Thymus (tissue), 2 donors: ENCODE results near the gene SLC16A3. TPM values are rescaled to one million over a fixed set of nuclear protein-coding genes. Genes with fewer than 3 reads are reported as not detected.

Experiments used
- polyA plus RNA-seq: library from polyadenylated mRNA; stranded (reverse); fragments of 200-250 nt; gene quantifications from one replicate; pipeline ENCODE4 v1.2.3, GENCODE V29; 2013
- total RNA-seq: library from RNA; stranded (reverse); fragments of 120-200 nt; gene quantifications from one replicate; pipeline ENCODE4 v1.2.4, GENCODE V29; 2013
- donor health status: healthy.

SLC16A3 gene
- total and polyA plus RNA-seq, 2 donors = 17.3 to 30.2 TPM

Other genes starting within 250 kb of the SLC16A3 start
- gene CENPX, start 206.2 kb upstream of the SLC16A3 start, total RNA-seq = 44.5 TPM
- gene CENPX, start 206.2 kb upstream of the SLC16A3 start, polyA plus RNA-seq = 79.7 TPM
- gene LRRC45, start 205.7 kb upstream of the SLC16A3 start, total RNA-seq = 15.2 TPM
- gene LRRC45, start 205.7 kb upstream of the SLC16A3 start, polyA plus RNA-seq = 20.7 TPM
- gene RAC3, start 197.4 kb upstream of the SLC16A3 start, total RNA-seq = 4.7 TPM
- gene RAC3, start 197.4 kb upstream of the SLC16A3 start, polyA plus RNA-seq = 6.9 TPM
- gene DCXR, start 191.3 kb upstream of the SLC16A3 start, total RNA-seq = 71.2 TPM
- 101 TPM for gene DCXR, start 191.3 kb upstream of the SLC16A3 start, polyA plus RNA-seq
- gene RFNG, start 177.2 kb upstream of the SLC16A3 start, total RNA-seq = 8.1 TPM
- gene RFNG, start 177.2 kb upstream of the SLC16A3 start, polyA plus RNA-seq = 45.4 TPM
- 75.8 TPM for gene GPS1, start 177.1 kb upstream of the SLC16A3 start, total RNA-seq
- 98.3 TPM for gene GPS1, start 177.1 kb upstream of the SLC16A3 start, polyA plus RNA-seq
- 57.9 TPM for gene DUS1L, start 163.2 kb upstream of the SLC16A3 start, total RNA-seq
- 147 TPM for gene DUS1L, start 163.2 kb upstream of the SLC16A3 start, polyA plus RNA-seq
- 12.3 TPM for gene FASN, start 130.8 kb upstream of the SLC16A3 start, total RNA-seq
- gene FASN, start 130.8 kb upstream of the SLC16A3 start, polyA plus RNA-seq = 19.0 TPM
- gene CCDC57, start 16.2 kb upstream of the SLC16A3 start, total RNA-seq = 39.3 TPM
- 122 TPM for gene CCDC57, start 16.2 kb upstream of the SLC16A3 start, polyA plus RNA-seq
- gene CSNK1D, start 44.7 kb downstream of the SLC16A3 start, total RNA-seq = 16.2 TPM
- 113 TPM for gene CSNK1D, start 44.7 kb downstream of the SLC16A3 start, polyA plus RNA-seq
- gene CD7, start 88.6 kb downstream of the SLC16A3 start, total RNA-seq = 67.9 TPM
- 153 TPM for gene CD7, start 88.6 kb downstream of the SLC16A3 start, polyA plus RNA-seq
- 7.5 TPM for gene SECTM1, start 104.7 kb downstream of the SLC16A3 start, total RNA-seq
- 11.7 TPM for gene SECTM1, start 104.7 kb downstream of the SLC16A3 start, polyA plus RNA-seq
- gene TEX19, start 130.2 kb downstream of the SLC16A3 start, total RNA-seq = 0.57 TPM
- gene TEX19, start 130.2 kb downstream of the SLC16A3 start, polyA plus RNA-seq = 0.02 TPM
- gene UTS2R, start 142.7 kb downstream of the SLC16A3 start, total RNA-seq = 0.33 TPM
- gene UTS2R, start 142.7 kb downstream of the SLC16A3 start, polyA plus RNA-seq = 0.07 TPM
- gene HEXD, start 189.3 kb downstream of the SLC16A3 start, total RNA-seq = 15.9 TPM
- 186 TPM for gene HEXD, start 189.3 kb downstream of the SLC16A3 start, polyA plus RNA-seq
- gene OGFOD3, start 189.5 kb downstream of the SLC16A3 start, total RNA-seq = 11.2 TPM
- 14.1 TPM for gene OGFOD3, start 189.5 kb downstream of the SLC16A3 start, polyA plus RNA-seq
- gene CYBC1, start 221.7 kb downstream of the SLC16A3 start, total RNA-seq = 80.7 TPM
- 103 TPM for gene CYBC1, start 221.7 kb downstream of the SLC16A3 start, polyA plus RNA-seq
- gene NARF, start 229.7 kb downstream of the SLC16A3 start, total RNA-seq = 60.0 TPM
- 137 TPM for gene NARF, start 229.7 kb downstream of the SLC16A3 start, polyA plus RNA-seq